NCI-H187 (cell line): ENCODE results near the gene HNRNPA0.
"Not testable (repeated sequence)": the region's sequence is repeated elsewhere in the genome, so short reads cannot be mapped to it uniquely, and the experiment has no call there.

Source experiments
- DNase-seq, 2 experiments: peaks; one replicate each; lab custom pipeline; 2025; lab: John Stamatoyannopoulos, UW

The HNRNPA0 gene

DNA sequence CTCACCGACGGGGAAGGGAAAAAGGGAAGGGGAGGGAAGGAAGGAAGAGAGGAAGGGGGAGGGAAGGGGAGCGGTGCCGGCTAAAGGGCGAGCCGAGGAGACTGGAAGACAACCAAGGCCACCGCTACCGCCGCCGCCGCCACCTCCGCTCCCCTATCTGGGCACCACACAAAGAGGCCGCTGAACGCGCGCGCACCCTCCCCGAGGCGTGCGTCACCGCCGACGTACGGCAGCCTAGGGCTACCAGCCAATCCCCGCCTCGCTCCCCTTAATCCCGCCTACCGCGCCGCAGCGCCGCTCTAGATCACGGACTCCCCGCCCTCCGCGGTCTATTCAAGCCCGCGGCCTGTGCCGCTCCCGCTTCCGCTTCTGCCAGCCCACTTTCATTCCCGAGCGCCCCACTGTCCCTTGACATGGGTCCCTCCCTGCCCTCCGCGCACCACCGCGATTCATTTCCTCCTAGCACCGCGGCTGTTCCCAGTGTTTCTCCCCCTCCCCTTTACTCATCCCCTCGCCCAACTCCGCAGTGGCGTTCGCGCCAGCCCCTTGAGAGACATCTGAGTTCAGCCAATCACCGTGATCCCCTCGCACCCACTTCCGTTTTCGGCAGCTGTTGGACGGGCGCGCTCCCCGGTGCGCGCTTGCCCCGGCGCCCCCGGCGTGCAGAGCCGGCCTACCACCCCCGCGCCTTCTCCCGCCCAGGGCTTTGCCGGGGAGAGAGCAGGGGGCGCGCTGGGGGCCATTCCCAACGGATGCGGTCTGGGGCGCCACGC lies at the start of gene HNRNPA0:
HNRNPA0 (minus strand) TSS at position 176 of the 773 bp plus-strand sequence. CDS start 297 bp downstream, outside the sequence.
- peak; percentile 93 to 96 for DNase-seq

DNA sequence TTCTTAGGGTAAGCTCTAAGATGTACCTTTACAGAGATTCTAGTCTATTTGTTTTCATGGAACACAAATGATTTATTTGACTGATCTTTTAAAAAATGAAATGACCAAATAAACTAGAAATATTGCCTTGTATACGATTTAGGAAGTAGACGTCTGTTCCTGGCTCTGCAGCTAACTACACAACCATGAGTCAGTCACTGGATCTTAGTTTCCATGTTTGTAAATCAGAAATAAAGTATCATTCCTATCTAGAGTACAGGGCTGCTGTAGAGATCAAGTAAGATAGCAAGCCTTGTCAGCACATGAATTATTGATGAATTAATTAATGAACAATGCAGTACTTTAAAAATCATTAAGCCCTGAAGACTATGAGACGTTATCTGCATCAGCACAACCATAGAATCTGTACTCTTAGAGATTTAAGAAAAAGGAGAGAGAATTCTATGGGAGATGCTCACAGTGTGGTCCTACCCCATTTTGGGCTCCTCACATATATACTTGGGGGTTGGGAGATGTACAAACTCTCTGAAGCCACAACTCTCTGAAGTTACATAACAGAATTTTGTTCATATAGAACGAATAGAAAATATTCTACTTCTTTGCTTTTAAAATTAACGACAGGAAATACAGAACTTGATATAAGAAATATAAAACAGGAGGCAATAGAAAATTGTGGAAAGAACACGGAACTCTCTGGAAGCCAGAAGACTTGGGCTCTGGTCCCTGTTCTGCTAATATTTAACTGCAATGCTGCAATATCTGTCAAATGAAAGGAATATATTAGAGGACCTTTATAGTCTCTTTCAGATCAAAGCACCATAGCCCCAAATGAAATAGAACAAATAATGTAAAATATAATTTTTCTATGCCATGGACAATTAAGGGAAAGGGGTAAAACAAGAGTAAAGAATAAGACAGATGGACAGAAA lies 48.4 kb upstream of the HNRNPA0 start:
- DNase-seq: no peak

DNA sequence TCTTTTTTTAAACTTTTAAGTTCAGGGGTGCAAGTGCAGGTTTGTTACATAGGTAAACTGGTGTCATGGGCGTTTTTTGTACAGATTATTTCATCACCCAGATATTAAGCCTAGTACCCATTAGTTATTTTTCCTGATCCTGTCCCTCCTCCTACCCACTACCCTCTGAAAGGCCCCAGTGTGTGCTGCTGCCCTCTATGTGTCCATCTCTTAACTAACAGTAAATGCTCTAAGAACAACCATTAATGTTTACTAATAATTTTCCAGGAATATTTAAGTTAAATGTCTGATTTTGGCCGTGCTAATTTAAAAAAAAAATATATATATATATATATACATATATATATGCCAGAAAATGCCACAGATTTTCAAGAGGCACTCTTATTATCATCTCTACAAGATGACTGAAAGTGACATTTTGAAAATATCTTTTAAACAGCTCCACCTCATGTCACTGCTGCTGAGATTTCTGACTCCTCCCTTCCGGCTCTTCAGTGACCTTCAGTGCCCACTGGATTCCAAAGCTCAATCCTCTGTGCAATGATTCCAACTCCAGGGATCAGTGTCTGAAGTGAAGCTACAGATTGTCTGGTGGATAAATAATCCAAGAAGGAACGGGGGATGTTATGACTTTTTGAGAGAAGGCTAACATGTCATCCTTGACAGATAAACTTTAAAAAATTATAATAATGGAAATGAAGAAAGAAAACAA lies 46.7 kb upstream of the HNRNPA0 start:
- no peak for DNase-seq

DNA sequence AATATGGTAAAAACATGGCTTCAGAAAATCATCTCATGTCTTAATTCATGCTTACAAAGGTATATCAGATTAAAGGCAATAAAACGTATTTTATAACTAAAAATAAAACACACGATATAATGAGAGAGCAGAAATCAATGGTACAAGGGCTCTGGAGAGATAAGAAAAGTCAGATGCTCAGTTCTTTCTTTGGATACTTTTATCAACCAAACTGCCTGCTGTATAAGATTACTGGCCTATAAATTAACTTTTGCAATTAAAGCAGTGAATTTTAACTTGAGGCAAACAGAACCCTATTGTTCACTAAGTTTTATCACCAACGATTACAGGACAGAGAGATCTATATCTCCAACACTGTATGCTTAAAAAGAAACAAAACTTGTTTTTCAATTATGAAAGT lies 42.1 kb upstream of the HNRNPA0 start:
- DNase-seq: no peak

DNA sequence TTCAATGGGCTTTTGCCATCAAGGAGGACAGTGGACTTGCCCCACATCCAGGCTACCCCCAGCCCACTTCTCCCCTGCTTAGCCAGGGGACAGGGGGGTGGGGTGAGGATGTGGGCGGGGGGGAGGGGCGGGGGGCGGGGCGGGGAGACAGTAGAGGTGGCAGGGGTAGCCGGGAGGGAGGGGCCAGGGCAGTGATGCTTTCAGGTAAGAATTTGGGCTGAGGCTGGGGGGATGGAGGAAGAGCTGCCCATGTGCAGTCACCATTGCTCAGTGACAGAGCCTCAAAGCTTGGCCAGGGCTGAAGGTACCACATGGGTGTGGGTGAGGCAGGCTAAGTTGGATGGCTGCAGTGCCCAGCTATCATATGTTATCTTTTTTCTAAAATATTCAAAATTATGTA lies 40.7 kb upstream of the HNRNPA0 start:
- no peak for DNase-seq

DNA sequence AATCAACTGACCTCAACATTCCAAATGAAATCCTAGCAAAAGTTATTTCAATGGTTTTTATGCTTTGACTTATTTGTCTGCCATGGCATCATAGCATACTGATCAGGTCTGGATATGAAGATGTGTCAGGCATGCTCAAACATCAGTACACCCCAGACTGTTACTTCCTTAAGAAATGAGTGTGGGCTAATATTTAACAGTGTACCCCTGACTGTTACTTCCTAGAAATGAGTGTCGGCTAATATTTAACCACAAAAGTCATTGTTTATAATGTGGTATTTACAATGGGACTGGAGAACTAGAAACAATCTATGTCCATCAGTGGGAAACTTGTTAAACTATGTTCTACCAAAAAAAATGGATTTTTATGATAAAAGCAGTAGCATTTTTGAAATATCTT lies 38.1 kb upstream of the HNRNPA0 start:
- no peak for DNase-seq

DNA sequence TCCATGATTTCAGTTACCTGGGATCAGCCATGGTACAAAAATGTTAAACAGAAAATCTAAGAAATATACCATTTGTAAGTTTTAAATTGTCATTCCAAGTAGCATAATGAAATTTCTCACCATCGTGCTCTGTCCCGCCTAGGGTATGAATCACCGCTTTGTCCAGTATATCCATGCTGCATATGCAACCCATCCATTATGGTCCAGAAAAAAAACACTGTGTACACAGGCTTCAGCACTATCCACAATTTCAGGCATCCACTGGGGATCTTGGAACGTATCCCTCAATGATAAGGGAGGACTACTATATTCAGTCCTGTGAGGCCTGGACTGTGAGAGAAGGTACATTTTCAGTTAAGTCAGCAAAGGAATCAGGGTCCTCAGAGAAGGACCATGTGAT lies 37.6 kb upstream of the HNRNPA0 start:
- no peak for DNase-seq

DNA sequence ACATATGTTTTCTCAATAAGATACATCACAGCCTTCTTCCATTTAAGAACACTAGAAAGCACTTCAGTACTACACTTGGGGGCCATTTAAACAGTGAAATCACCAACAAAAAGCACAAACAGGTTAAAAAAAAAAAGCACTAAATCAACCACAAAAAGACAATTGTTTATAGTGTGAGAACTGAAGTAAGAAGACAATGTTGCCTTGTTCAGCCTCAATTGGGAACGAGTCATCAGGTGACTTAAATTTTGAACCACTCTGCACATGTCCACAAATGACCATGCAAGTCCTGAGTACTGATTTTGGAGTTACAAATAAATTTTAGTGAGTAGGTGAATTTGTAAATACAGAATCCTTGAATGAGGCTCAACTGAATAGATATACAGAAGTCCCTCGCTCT lies 37.2 kb upstream of the HNRNPA0 start:
- DNase-seq: no peak

DNA sequence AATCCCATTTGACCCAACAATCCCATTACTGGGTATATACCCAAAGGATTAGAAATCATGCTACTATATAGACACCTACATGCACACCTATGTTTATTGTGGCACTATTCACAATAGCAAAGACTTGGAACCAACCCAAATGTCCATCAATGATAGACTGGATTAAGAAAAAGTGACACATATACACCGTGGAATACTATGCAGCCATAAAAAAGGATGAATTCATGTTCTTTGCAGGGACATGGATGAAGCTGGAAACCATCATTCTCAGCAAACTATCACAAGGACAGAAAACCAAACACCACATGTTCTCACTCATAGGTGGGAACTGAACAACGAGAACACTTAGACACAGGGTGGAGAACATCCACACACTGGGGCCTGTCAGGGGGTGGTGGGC lies 34.4 kb upstream of the HNRNPA0 start:
- DNase-seq: not testable (repeated sequence)

DNA sequence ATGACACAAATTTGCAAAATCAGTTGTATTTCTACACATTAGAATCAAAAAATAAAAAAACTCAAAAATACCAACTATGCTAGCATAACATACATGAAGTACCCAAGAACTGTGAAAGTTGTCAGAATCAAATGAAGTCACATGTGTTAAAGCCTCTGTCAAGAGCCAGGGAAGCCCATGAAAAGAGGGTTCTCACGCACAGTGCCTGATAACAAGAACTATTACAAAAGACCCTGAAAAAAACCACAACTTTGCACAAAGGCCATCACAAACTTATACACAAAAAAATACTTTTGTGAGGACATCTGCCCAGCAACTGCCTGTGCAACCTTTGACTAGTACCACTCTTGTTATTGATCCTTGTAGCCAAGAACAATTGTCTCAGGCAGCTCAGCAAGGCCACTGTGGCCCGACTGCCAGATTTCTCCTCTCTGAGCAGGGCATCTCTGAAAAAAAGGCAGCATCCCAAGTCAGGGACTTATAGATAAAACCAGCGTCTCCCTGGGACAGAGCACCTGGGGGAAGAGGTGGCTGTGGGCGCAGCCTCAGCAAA lies 28.9 kb upstream of the HNRNPA0 start:
- no peak for DNase-seq

DNA sequence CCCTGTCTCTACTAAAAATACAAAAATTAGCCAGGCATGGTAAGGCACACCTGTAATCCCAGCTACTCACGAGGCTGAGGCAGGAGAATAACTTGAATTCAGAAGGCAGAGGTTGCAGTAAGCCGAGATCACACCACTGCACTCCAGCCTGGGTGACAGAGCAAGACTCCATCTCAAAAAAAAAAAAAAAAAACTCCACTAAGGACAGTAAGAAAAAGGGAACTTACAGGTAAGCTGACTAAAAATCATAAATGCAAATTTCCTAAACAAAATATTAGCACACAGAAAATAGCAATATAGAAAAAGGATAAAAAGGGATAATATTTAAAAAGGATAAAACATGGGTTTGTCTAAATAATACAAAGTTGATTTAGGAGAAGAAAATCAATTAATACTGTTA lies 27.9 kb upstream of the HNRNPA0 start:
- DNase-seq: no peak

DNA sequence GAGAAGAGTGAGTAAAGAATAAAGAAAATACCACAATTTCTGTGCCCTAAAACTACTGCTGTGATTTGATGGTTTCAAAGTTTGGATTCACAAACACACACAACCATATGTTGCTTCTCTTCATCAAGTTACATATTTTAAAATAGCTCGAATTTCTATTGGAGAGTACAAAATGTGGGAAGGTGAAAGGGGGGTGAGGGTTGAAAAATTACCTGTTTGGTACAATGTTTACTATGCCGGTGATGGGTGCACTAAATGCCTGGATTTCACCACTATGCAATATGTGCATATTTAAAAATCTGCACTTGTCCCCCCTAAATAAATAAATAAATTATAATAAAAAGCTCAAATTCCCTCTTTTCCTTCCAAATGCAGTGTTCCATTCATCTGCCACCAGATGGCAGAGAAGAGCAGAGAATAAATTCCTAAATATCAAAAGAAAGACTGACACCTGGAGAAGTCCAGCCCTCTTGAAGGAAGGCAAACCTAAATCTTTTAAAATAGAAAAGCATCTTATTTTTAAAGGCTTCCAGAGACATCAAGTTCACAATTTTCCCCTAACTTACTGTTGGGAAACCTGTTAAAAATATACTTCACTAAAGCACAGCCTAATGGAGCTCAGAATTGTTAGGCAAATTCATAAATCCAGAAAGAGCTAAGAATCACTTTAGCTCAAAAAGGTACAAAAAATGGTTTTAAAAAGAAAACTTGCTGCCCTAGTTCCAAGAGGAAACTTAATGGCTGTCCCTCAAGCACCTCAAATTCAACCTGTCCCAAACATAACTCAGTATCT lies 24.8 kb upstream of the HNRNPA0 start:
- DNase-seq: no peak

DNA sequence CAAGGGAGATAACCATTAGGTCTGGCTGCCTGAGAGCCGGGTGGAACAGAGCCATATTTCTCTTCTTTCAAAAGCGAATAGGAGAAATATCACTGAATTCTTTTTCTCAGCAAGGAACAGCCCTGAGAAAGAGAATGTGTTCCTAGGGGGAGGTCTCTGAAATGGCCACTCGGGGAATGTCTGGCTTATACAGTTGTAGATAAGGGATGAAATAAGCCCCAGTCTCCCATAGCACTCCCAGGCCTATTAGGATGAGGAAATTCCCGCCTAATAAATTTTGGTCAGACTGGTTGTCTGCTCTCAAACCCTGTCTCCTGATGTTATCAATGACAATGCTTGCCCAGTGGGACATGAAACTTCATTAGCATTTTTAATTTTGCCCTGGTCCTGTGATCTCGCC lies 13.8 kb upstream of the HNRNPA0 start:
- not testable (repeated sequence) for DNase-seq

DNA sequence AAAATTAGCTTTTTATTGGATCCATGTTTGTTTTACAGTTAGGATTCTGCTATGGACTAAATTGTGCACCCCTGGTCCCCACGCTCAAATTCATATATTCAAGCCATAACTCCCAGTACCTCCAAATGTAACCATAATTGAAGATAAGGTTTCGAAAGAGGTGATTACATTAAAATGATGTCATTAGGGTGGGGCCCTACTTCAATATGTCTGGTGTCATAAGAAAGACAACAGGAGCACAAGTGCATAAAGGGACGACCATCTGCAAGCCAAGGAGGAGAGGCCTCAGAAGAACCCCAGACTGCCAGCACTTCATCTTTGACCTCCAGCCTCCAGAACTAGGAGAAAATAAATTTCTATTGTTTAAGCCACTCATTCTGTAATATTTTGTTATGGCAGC lies 7.4 kb upstream of the HNRNPA0 start:
- no peak for DNase-seq

DNA sequence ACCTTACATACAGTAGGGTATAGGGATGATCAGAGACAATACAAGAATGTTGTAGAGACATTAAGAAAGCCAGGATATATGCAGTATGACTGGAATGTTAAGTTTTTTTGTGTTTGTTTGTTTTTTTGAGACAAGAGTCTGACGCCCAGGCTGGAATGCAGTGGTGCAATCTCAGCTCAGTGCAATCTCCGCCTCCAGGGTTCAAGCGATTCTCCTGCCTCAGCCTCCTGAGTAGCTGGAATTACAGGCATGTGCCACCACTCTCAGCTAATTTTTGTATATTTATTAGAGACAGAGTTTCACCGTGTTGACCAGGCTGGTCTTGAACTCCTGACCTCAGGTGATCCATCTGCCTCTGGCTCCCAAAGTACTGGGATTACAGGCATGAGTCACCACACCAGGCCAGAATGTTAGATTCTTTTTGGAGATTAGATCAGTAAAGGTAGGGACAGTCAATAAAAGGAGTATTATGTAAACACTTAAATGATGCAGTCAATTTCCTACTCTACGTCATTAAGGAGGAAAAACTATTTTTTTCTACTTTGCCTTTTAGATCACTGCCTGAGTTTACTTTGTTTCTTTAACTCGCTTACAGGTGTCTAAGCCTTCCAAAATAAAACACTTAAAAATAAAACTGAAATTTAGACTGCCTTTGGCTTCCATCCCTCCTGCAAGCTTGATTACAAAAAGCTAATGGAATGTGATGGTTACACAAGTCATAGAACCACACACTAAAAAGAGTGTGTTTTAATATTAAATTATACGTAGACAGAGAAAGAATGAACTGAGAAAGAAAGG lies 6.8 kb upstream of the HNRNPA0 start:
- DNase-seq: no peak

DNA sequence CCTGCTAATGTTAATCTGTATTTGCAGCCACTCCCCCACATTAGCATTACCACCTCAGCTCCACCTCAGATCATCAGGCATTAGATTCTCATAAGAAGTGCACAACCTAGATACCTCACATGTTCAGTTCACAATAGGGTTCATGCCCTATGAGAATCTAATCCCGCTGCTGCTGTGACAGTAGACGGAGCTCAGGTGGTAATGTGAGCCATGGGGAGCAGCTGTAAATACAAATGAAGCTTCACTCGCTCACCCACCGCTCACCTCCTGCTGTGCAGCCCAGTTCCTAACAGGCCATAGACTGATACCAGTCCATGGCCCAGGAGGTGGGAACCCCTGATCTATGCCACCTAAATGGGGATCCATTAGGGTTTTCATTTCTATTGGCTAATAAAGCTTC lies 6.1 kb upstream of the HNRNPA0 start:
- DNase-seq: no peak

DNA sequence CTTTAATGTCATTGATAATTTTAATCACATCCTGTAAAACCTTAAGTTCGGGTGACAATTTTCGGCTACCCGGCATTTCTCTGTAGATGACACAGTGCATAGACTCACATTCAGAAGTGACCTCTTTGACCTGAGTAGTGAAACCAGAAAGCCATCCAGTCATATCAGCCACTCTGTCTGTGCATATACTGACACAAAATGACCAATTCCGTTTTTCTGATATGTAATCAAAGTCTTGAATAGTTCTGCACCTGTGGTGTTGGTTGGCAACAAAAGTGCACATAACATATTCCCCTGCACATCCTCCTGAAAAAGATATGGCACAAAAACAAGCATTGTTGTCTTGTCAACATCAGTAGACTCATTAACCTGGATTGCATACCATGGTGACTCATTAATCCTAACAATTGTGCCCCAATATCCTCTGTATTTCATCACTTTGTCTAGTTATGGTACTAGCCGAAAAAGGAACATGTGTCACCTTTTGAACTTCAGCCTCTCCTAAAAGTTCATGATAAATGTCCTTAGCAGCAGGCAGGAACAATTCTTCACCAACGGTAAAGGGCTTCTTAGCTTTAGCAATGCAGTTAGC lies 4.6 kb upstream of the HNRNPA0 start:
- DNase-seq: no peak

DNA sequence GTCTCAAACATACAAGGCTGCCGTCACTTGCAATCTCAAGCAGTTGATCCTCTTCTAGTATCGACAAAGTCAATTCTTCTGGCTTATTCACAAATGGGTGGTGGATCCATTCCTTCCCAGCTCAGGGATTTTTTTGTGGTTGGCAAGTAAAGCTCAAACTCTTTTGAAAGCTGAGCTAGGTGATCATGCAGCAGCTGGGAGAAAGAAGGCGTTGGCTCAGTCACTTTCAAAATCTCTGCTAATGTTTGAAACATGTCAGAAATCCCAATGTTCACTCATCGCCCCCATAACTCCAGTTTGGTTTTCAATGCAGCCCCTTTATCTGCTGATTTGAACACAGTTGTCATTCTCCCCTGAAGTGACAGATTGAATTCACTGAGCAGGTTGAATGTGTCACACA lies 4.0 kb upstream of the HNRNPA0 start:
- no peak for DNase-seq

DNA sequence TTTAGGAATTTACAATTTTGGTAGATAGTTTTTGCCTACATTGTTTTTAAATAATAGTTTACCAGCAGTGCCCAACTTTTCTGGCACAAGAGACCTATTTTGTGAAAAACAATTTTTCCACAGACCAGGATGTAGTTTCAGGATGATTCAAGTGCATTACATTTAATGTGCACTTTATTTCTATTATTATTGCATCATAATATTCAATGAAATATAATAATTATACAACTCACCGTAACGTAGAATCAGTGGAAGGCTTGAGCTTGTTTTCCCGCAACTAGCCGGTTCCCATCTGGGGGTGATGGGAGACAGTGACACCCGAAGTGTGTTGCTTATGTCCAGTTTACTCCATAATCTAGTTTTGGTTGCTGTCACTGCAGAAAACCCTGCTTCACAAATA lies 3.5 kb upstream of the HNRNPA0 start:
- DNase-seq: no peak
